ENCODE data around the gene LAMP2. TPM values are rescaled to one million over a fixed set of nuclear protein-coding genes. Genes with fewer than 3 reads are reported as not detected.
"Not testable (repeated sequence)": the region's sequence is repeated elsewhere in the genome, so short reads cannot be mapped to it uniquely, and the experiment has no call there.

LAMP2 gene
- total and polyA plus RNA-seq, 2 experiments from 2014 or later: 175 to 275 TPM

DNA sequence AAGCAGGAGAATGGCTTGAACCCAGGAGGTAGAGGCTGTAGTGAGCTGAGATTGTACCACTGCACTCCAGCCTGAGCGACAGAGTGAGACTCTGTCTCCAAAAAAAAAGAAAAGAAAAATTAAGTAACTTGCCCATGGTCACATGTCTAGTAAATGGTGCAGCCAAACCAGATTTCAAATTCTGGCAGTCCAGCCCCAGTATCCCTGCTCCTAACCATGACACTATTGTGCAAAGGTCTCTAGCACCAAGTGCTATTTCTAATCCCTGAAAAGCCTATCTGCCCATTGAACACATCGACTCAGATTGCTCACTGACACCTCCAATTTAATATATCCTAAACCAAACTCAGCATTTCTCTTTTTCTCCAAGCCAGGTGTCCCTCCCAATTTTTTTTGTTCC lies 7.6 kb upstream of the LAMP2 start:
- no peaks in the 10 kb centered on the region for H4K20me1 ChIP-seq (ENCODE audit: insufficient read depth)
- in situ Hi-C loops (cut with MboI): no loop called here
- no peaks in the 10 kb centered on the region for H3F3A ChIP-seq (ENCODE audit: insufficient read depth)
- no peaks in the 10 kb centered on the region for H3K9me2 ChIP-seq (ENCODE audit: insufficient read depth)
- no peaks in the 10 kb centered on the region for H3K27me3 ChIP-seq (replicated peaks; ENCODE audit: insufficient read depth)
- 43 to 100% methylated on average over 1 to 2 of the region's 2 CpGs for WGBS, 2 experiments (ENCODE audit: low coverage in 1 of 2, low lambda C conversion rate in 2 of 2, missing lambda C conversion rate in 2 of 2)
- no peak overlapping the region for H3K4me2 ChIP-seq (ENCODE audit: unreplicated experiment)
- H3K27ac ChIP-seq: no peak overlapping the region
- no peak for DNase-seq
- no peaks in the 10 kb centered on the region for H3K36me3 ChIP-seq (ENCODE audit: low read depth)
- H3K9me3 ChIP-seq (ENCODE audit: low read depth): no peaks in the 10 kb centered on the region
- no peaks in the 10 kb centered on the region for H3K4me1 ChIP-seq (ENCODE audit: insufficient read depth)
- H3K9ac ChIP-seq: no peak overlapping the region
- TF ChIP-seq EZH2 (IDR thresholded peaks at IDR 0.05; ENCODE audit: insufficient read depth, poor library complexity, severe bottlenecking): no peak
- no peak for TF ChIP-seq EZH2phosphoT487 (IDR thresholded peaks at IDR 0.05; ENCODE audit: insufficient read depth, low read depth)
- no peak overlapping the region for H3K4me3 ChIP-seq
- H2AFZ ChIP-seq: no peak overlapping the region
- H3K79me2 ChIP-seq (ENCODE audit: insufficient read depth): no peaks in the 10 kb centered on the region

DNA sequence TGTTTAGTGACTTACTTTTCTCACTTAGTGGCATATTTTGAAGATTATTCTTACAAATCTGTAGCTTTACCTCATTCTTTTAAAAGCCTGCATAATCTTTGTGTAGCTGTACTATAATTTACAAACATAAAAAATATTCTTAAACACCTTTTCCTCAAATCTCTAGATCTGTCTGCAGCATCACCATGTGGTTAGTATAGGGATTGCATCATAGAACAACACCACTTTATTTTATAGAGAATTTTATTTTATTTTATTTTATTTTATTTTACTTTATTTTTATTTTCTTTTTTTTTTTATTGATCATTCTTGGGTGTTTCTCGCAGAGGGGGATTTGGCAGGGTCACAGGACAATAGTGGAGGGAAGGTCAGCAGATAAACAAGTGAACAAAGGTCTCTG lies 6.4 kb upstream of the LAMP2 start:
- H3K4me1 ChIP-seq (ENCODE audit: insufficient read depth); H3K9ac ChIP-seq; H3K27ac ChIP-seq; H3F3A ChIP-seq (ENCODE audit: insufficient read depth); H2AFZ ChIP-seq; H3K36me3 ChIP-seq (ENCODE audit: low read depth); H3K9me2 ChIP-seq (ENCODE audit: insufficient read depth); H4K20me1 ChIP-seq (ENCODE audit: insufficient read depth); H3K4me3 ChIP-seq; H3K79me2 ChIP-seq (ENCODE audit: insufficient read depth); H3K4me2 ChIP-seq (ENCODE audit: unreplicated experiment); in situ Hi-C loops (cut with MboI); H3K9me3 ChIP-seq (ENCODE audit: low read depth); H3K27me3 ChIP-seq (replicated peaks; ENCODE audit: insufficient read depth): not testable (repeated sequence)
- peak; percentile 45 for DNase-seq
- 8% methylated on average over 1 of the region's 1 CpG; no CpG with 5 or more reads in 1 of the 2 experiments for WGBS, 2 experiments (ENCODE audit: low coverage in 1 of 2, low lambda C conversion rate in 2 of 2, missing lambda C conversion rate in 2 of 2)

DNA sequence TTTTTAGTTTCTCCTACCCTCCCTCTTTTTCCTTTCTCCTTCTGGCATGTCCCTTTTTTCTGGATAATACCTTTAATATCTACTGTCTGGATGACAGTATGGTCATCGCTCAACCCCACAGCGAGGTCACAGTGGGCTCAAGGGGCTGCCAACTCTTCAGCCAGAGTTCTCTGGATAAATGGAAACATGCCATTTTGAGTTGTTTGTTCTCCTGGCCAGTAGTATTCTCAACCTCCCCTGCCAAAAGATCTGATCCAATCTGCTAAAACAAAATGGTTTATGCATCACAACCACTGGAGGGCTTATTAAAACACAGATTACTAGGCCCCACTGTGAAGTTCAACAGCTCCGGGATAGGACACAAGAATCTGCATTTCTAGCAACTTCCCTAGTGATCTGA lies 5.0 kb upstream of the LAMP2 start:
- Histone ChIP-seq H3K36me3 (ENCODE audit: low read depth) (no peaks in the 10 kb centered on the region), H3K27ac (no peak overlapping the region), H2AFZ (no peak overlapping the region), H3K9me2 (ENCODE audit: insufficient read depth) (no peaks in the 10 kb centered on the region), H3K4me3 (no peak overlapping the region), H4K20me1 (ENCODE audit: insufficient read depth) (no peaks in the 10 kb centered on the region), H3K79me2 (ENCODE audit: insufficient read depth) (no peaks in the 10 kb centered on the region), H3K4me1 (ENCODE audit: insufficient read depth) (no peaks in the 10 kb centered on the region), H3K9ac (no peak overlapping the region), H3K9me3 (ENCODE audit: low read depth) (no peaks in the 10 kb centered on the region), H3K4me2 (ENCODE audit: unreplicated experiment) (no peak overlapping the region), H3F3A (ENCODE audit: insufficient read depth) (no peaks in the 10 kb centered on the region), H3K27me3 (replicated peaks; ENCODE audit: insufficient read depth) (no peaks in the 10 kb centered on the region)
- DNase-seq: no peak
- in situ Hi-C loops (cut with MboI): no loop called here
- WGBS, 2 experiments (ENCODE audit: low coverage in 1 of 2, low lambda C conversion rate in 2 of 2, missing lambda C conversion rate in 2 of 2): 64 to 79% methylated on average over 2 to 3 of the region's 3 CpGs
- TF ChIP-seq EZH2phosphoT487 (IDR thresholded peaks at IDR 0.05; ENCODE audit: insufficient read depth, low read depth): no peak
- TF ChIP-seq EZH2 (IDR thresholded peaks at IDR 0.05; ENCODE audit: insufficient read depth, poor library complexity, severe bottlenecking): no peak

DNA sequence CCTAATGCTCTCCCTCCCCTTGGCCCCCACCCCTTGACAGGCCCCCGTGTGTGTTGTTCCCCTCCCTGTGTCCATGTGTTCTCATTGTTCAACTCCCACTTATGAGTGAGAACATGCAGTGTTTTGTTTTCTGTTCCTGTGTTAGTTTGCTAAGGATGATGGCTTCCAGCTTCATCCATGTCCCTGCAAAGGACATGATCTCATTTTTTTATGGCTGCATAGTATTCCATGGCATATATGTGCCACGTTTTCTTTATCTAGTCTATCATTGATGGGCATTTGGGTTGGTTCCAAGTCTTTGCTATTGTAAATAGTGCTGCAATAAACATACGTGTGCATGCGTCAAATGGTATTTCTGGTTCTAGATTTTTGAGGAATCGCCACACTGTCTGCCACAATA lies 561 bp upstream of the LAMP2 start:
- Histone ChIP-seq H3K4me2 (ENCODE audit: unreplicated experiment) (peak overlapping the region; percentile 35), H3K9ac (peak overlapping the region; percentile 100; the same call in 1 of the 2 replicates), H3K4me3 (peak overlapping the region; percentile 97; the same call in 1 of the 2 replicates), H3K79me2 (ENCODE audit: insufficient read depth) (peaks cover 40% of the 10 kb centered on the region), H2AFZ (peak overlapping the region; percentile 65)
- in situ Hi-C loops (cut with MboI); H3K27ac ChIP-seq; H4K20me1 ChIP-seq (ENCODE audit: insufficient read depth); H3K9me2 ChIP-seq (ENCODE audit: insufficient read depth); H3K36me3 ChIP-seq (ENCODE audit: low read depth); H3K27me3 ChIP-seq (replicated peaks; ENCODE audit: insufficient read depth); H3K4me1 ChIP-seq (ENCODE audit: insufficient read depth); H3K9me3 ChIP-seq (ENCODE audit: low read depth); DNase-seq; H3F3A ChIP-seq (ENCODE audit: insufficient read depth): not testable (repeated sequence)
- 60 to 71% methylated on average over 4 to 5 of the region's 5 CpGs for WGBS, 2 experiments (ENCODE audit: low coverage in 1 of 2, low lambda C conversion rate in 2 of 2, missing lambda C conversion rate in 2 of 2)

GRCh38 chrX:120468479-120468824 lies 644 bp downstream of the LAMP2 start:
- H3K36me3 ChIP-seq (ENCODE audit: low read depth): no peaks in the 10 kb centered on the region
- H3K4me1 ChIP-seq (ENCODE audit: insufficient read depth): peaks cover 7% of the 10 kb centered on the region; the same call in 1 of the 2 replicates

More at GRCh38 chrX:120468479-120468824, 644 bp downstream of the LAMP2 start:
- Histone ChIP-seq H3K27me3 (replicated peaks; ENCODE audit: insufficient read depth) (no peaks in the 10 kb centered on the region), H3K9me2 (ENCODE audit: insufficient read depth) (no peaks in the 10 kb centered on the region), H4K20me1 (ENCODE audit: insufficient read depth) (no peaks in the 10 kb centered on the region), H3K9me3 (ENCODE audit: low read depth) (no peaks in the 10 kb centered on the region), H3K9ac (peak overlapping the region; percentile 100), H3K4me3 (peak overlapping the region; percentile 97), H3K27ac (peak overlapping the region; percentile 99), H3K79me2 (ENCODE audit: insufficient read depth) (peaks cover 52% of the 10 kb centered on the region), H3F3A (ENCODE audit: insufficient read depth) (no peaks in the 10 kb centered on the region), H2AFZ (peak overlapping the region; percentile 86), H3K4me2 (ENCODE audit: unreplicated experiment) (peak overlapping the region; percentile 85)
- peak; percentile 39 for DNase-seq
- TF ChIP-seq EZH2 (IDR thresholded peaks at IDR 0.05; ENCODE audit: insufficient read depth, poor library complexity, severe bottlenecking) (no peak), EZH2phosphoT487 (IDR thresholded peaks at IDR 0.05; ENCODE audit: insufficient read depth, low read depth) (no peak)
- in situ Hi-C loops (cut with MboI): no loop called here
- WGBS, 2 experiments (ENCODE audit: low coverage in 1 of 2, low lambda C conversion rate in 2 of 2, missing lambda C conversion rate in 2 of 2): 0% methylated on average over 2 of the region's 2 CpGs; no CpG with 5 or more reads in 1 of the 2 experiments
